RWPE1 (cell line): ENCODE results near the gene GREM2.

Experiments used
- CTCF ChIA-PET: fragments of 350-600 bp; sonication (Branson Sonifier 250); formaldehyde crosslinking; extraction: SDS; loops from one replicate; lab custom pipeline; 2021; lab: Yijun Ruan, JAX
- POLR2A ChIA-PET: fragments of 400-600 bp; formaldehyde crosslinking; extraction: SDS; loops from one replicate; lab custom pipeline; 2020; ENCODE audit warnings: antibody characterized with exemption; ENCODE audit not compliant: low non-redundant PET; lab: Yijun Ruan, JAX
- DNase-seq: peaks from one replicate; pipeline ENCODE4 v3.0.0; 2012; ENCODE audit warnings: low spot score
- H3K27ac ChIP-seq: fragments of 450-650 bp; 2 replicates; pipeline ENCODE4 v1.5.1; 2017
- TF ChIP-seq, protein P1 (sequence below): fragments of 450-650 bp; conservative IDR thresholded peaks from 2 replicates; pipeline ENCODE4 v1.5.1; 2017; ENCODE audit warnings: low read depth, mild to moderate bottlenecking

The GREM2 gene

DNA sequence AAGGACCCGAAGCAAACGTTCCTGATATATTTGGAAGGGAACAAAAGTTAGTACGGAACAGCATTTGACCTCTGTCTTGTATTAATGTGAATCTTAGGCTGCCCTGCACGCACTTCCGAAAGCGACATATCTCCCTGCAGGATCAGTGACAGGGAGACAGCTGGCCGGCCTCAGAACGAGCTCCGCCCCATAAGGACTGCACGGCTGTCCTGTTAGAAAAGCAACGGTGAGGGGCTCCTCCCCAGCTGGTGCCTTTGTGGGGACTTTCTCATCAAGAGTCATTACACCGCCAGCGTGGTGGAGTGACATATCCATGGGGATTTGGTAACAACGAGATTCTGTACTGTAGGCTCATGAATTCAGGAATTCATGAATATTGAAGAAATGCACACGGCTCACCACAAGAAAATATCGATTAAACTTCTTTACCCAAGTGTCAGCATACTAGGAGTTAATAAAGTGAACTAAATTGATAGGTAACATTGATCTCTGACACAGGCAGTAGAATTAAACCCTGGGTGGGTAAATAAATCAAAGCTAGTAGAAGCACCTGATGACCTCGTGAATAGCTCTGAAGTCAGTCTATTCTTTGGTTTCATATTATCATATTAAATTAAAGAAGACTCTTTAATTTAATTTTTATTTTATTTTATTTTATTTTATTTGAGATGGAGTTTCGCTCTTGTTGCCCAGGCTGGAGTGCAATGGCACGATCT lies 8.1 kb upstream of the GREM2 start:
- CTCF ChIA-PET, result interaction anchor here (0.6 kb wide), 1 partner anchor 35 kb away, joined by 3 read pairs; no protein-coding TSS in a partner anchor

DNA sequence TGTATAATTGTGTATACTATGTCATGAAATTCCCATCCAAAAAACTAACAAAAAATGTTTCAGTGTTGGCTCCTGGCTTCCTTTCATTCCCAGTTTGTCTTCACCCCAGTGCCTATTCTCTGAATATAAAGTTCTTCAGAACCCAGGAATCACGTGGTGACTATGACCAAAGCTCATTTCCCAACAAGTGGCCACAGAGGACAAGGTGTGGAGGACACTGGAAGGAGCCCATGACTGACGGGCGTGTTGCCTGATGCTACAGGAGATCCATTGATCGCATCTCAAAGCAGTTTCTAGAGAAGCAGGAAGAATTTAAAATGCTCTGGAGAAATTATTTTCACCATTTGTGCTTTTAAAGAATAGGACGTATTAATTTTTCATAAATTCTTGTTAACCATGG lies 7.4 kb upstream of the GREM2 start:
- DNase-seq, result no peak
- ChIA-PET POLR2A (no interaction called here), CTCF (no interaction called here)
- TF ChIP-seq, protein P1, sequence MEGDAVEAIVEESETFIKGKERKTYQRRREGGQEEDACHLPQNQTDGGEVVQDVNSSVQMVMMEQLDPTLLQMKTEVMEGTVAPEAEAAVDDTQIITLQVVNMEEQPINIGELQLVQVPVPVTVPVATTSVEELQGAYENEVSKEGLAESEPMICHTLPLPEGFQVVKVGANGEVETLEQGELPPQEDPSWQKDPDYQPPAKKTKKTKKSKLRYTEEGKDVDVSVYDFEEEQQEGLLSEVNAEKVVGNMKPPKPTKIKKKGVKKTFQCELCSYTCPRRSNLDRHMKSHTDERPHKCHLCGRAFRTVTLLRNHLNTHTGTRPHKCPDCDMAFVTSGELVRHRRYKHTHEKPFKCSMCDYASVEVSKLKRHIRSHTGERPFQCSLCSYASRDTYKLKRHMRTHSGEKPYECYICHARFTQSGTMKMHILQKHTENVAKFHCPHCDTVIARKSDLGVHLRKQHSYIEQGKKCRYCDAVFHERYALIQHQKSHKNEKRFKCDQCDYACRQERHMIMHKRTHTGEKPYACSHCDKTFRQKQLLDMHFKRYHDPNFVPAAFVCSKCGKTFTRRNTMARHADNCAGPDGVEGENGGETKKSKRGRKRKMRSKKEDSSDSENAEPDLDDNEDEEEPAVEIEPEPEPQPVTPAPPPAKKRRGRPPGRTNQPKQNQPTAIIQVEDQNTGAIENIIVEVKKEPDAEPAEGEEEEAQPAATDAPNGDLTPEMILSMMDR, result no peak
- H3K27ac ChIP-seq, result no peak overlapping the region

More for the DNA sequence above, 8.1 kb upstream of the GREM2 start:
- TF ChIP-seq, protein P1, result no peak
- POLR2A ChIA-PET, result no interaction called here
- no peak overlapping the region for H3K27ac ChIP-seq
- DNase-seq, result no peak

- TF ChIP-seq, protein P1, result no peak
- ChIA-PET CTCF (no interaction called here), POLR2A (no interaction called here)
- H3K27ac ChIP-seq, result no peak overlapping the region
- no peak for DNase-seq
Measured at GRCh38 chr1:240618946-240619345, 7.0 kb upstream of the GREM2 start.

GRCh38 chr1:240616018-240616417 lies 4.1 kb upstream of the GREM2 start:
- POLR2A ChIA-PET, result no interaction called here
- CTCF ChIA-PET, result no interaction called here
- H3K27ac ChIP-seq, result no peak overlapping the region
- TF ChIP-seq, protein P1, result no peak
- DNase-seq, result no peak

GRCh38 chr1:240613356-240614142 lies 1.6 kb upstream of the GREM2 start:
- CTCF ChIA-PET, result interaction anchor here (0.5 to 0.7 kb wide), 4 partner anchors 13 to 279 kb away, joined by 3 read pairs; no protein-coding TSS in a partner anchor
- TF ChIP-seq, protein P1, result no peak
- no peak for DNase-seq
- POLR2A ChIA-PET, result no interaction called here
- no peak overlapping the region for H3K27ac ChIP-seq

DNA sequence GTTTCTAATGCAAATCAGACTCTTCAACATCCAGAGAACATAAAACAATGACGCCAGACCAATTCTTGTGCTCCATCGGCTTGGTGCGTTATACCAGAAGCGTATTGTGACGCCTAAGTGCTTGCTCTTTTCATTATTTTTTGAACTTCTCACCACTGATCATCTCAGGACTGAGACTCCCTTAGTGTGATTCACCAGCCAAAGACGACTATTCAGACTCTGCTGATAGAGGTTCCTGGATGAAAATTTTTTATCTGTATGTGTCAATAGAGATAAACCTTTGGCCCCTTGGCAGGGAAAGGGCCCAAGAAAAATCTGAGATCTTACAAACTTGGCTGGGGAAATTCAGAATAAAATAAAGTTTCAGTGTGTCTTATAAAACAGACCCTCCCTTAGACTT lies 856 bp upstream of the GREM2 start:
- ChIA-PET POLR2A (no interaction called here), CTCF (interaction anchor here (0.6 kb wide), 1 partner anchor 14 kb away, joined by 3 read pairs; no protein-coding TSS in a partner anchor)
- no peak overlapping the region for H3K27ac ChIP-seq
- no peak for DNase-seq
- TF ChIP-seq, protein P1, result no peak
